GM12878 (cell line): Measurements from ENCODE around the gene COL17A1. TPM values are rescaled to one million over a fixed set of nuclear protein-coding genes. Genes with fewer than 3 reads are reported as not detected.

Experiments
- ATAC-seq: fragments of 200-7000 bp; cut with Tn5 transposase; 3 replicates; pipeline ENCODE4 v1.9.1; 2020; ENCODE audit warnings: mild to moderate bottlenecking, moderate library complexity
- BruUV-seq: library from RNA; stranded (reverse); fragments of 400-500 nt; replicated peaks from 2 replicates; lab custom pipeline; 2021; lab: Mats Ljungman, UMichigan
- CTCF ChIA-PET: fragments of 300-600 bp; sonication (Branson Sonifier 250); formaldehyde crosslinking; extraction: SDS; loops from one replicate; lab custom pipeline; 2021; ENCODE audit warnings: inconsistent platforms; lab: Yijun Ruan, JAX
- POLR2A ChIA-PET: fragments of 350-600 bp; formaldehyde crosslinking; extraction: SDS; loops from one replicate; lab custom pipeline; 2021; ENCODE audit warnings: inconsistent platforms; lab: Charles Lee
- RAD21 ChIA-PET: fragments of 300-600 bp; sonication (Branson Sonifier 250); formaldehyde crosslinking; loops from one replicate; lab custom pipeline; 2023; ENCODE audit warnings: antibody characterized with exemption; ENCODE audit not compliant: unreplicated experiment; lab: Charles Lee
- SMC1A ChIA-PET: fragments of 300-600 bp; sonication (Branson Sonifier 250); formaldehyde crosslinking; loops from one replicate; lab custom pipeline; 2023; ENCODE audit not compliant: unreplicated experiment, uncharacterized antibody; lab: Charles Lee
- DNase-seq: peaks from one replicate; pipeline ENCODE4 v3.0.0-alpha.2; 2011; ENCODE audit warnings: low read depth, low spot score
- FAIRE-seq: peaks from 3 replicates; lab custom pipeline; 2011; peaks lifted over from hg19 to GRCh38; lab: Jason Lieb, UNC
- H2AFZ ChIP-seq: 2 replicates; pipeline ENCODE4 v1.6.0; 2011; ENCODE audit warnings: low read depth, low read length, control low read depth; ENCODE audit not compliant: control insufficient read depth
- H3K27ac ChIP-seq: 2 replicates; pipeline ENCODE4 v1.5.1; 2011; ENCODE audit warnings: control low read depth; ENCODE audit not compliant: control insufficient read depth, insufficient read depth
- H3K27me3 ChIP-seq, 2 experiments: replicated peaks in 1 of 2; 2 replicates each; pipeline versions ENCODE4 v1.6.0 to v1.6.1; 2011; ENCODE audit warnings: low read length in 1 of 2; ENCODE audit not compliant: control insufficient read depth in 2 of 2, insufficient read depth in 2 of 2
- H3K36me3 ChIP-seq, 2 experiments: 2 replicates each; pipeline ENCODE4 v1.5.1; 2011; ENCODE audit warnings: low read length in 1 of 2; ENCODE audit not compliant: control insufficient read depth in 2 of 2, insufficient read depth in 2 of 2
- H3K4me1 ChIP-seq: 2 replicates; pipeline ENCODE4 v1.6.1; 2011; ENCODE audit warnings: mild to moderate bottlenecking, low read length, moderate library complexity, mixed read lengths; ENCODE audit not compliant: control insufficient read depth, insufficient read depth
- H3K4me2 ChIP-seq: 2 replicates; pipeline ENCODE4 v1.6.0; 2011; ENCODE audit warnings: control low read depth; ENCODE audit not compliant: control insufficient read depth, insufficient read depth
- H3K4me3 ChIP-seq: fragments of 200-600 bp; sonication (generic); 2 replicates; pipeline ENCODE4 v1.5.1; 2016
- H3K79me2 ChIP-seq: 2 replicates; pipeline ENCODE4 v1.6.0; 2011; ENCODE audit warnings: low read length; ENCODE audit not compliant: control insufficient read depth, insufficient read depth
- H3K9ac ChIP-seq: 2 replicates; pipeline ENCODE4 v1.8.0; 2011; ENCODE audit warnings: low read length, control low read depth, mixed read lengths; ENCODE audit not compliant: control insufficient read depth, insufficient read depth
- H3K9me3 ChIP-seq: replicated peaks from 3 replicates; pipeline ENCODE4 v1.5.1; 2011; ENCODE audit warnings: mild to moderate bottlenecking, low read length; ENCODE audit not compliant: control insufficient read depth, insufficient read depth
- H4K20me1 ChIP-seq: 2 replicates; pipeline ENCODE4 v1.6.0; 2011; ENCODE audit not compliant: control insufficient read depth, insufficient read depth
- ATF7 ChIP-seq: fragments of 450-650 bp; IDR thresholded peaks from 2 replicates; pipeline ENCODE4 v1.6.1; 2016; ENCODE audit warnings: low read depth, mild to moderate bottlenecking
- BACH1 ChIP-seq: fragments of 450-650 bp; IDR thresholded peaks from 2 replicates; pipeline ENCODE4 v1.6.1; 2017; ENCODE audit warnings: mild to moderate bottlenecking, borderline replicate concordance
- BCLAF1 ChIP-seq: fragments of 450-650 bp; IDR thresholded peaks from 2 replicates; pipeline ENCODE4 v1.6.1; 2017; ENCODE audit warnings: antibody characterized with exemption, mild to moderate bottlenecking, moderate library complexity
- E4F1 ChIP-seq: fragments of 450-650 bp; IDR thresholded peaks from 2 replicates; pipeline ENCODE4 v1.6.1; 2018; ENCODE audit warnings: borderline replicate concordance, mild to moderate bottlenecking; ENCODE audit not compliant: partially characterized antibody
- ESRRA ChIP-seq: IDR thresholded peaks from 2 replicates; pipeline ENCODE4 v1.6.1; 2012; ENCODE audit warnings: mild to moderate bottlenecking, low read length, improper control_type of control experiment
- FOXK2 ChIP-seq: fragments of 450-650 bp; IDR thresholded peaks from 2 replicates; pipeline ENCODE4 v1.6.1; 2017; ENCODE audit warnings: mild to moderate bottlenecking, moderate library complexity
- JUND ChIP-seq: IDR thresholded peaks from 2 replicates; pipeline ENCODE4 v1.6.1; 2012; ENCODE audit warnings: low read depth, mild to moderate bottlenecking, low read length, improper control_type of control experiment, moderate library complexity
- NBN ChIP-seq: fragments of 450-650 bp; IDR thresholded peaks from 2 replicates; pipeline ENCODE4 v1.6.1; 2016
- STAT1 ChIP-seq: fragments of 450-650 bp; conservative IDR thresholded peaks from 2 replicates; pipeline ENCODE4 v1.6.1; 2014; ENCODE audit warnings: antibody characterized with exemption, mild to moderate bottlenecking
- TBL1XR1 ChIP-seq: IDR thresholded peaks from 2 replicates; pipeline ENCODE4 v1.6.1; 2012; ENCODE audit warnings: low read depth, low read length, improper control_type of control experiment
- ZBTB33 ChIP-seq: fragments of 450-650 bp; IDR thresholded peaks from 2 replicates; pipeline ENCODE4 v1.6.1; 2017; ENCODE audit warnings: mild to moderate bottlenecking
- WGBS: methylation state at CpG from one replicate; pipeline ENCODE4 v1.1.6; 2016; ENCODE audit warnings: low lambda C conversion rate; ENCODE audit not compliant: insufficient replicate concordance, insufficient coverage; ENCODE audit errors: missing lambda C conversion rate; 5-methylcytosine and 5-hydroxymethylcytosine counted together
- in situ Hi-C: fragments of 300-500 bp; cut with MboI; formaldehyde crosslinking; loops from 9 replicates; pipeline ENCODE4 v1.14.3; 2018; ENCODE audit warnings: mixed read lengths
- intact Hi-C: fragments of 100-400 bp; cut with micrococcal nuclease; formaldehyde crosslinking; loops from one replicate; pipeline ENCODE4 v1.14.2; 2022; ENCODE audit not compliant: unreplicated experiment
- polyA plus RNA-seq, 11 experiments: library from polyadenylated mRNA; depleted of rRNA in 4 of 11; unstranded in 6 of 11; stranded (reverse) in 5 of 11; fragments of >200 nt; fragmentation: Nextera tagmentation in 4 of 11; fragmentation: Illumina TruSeq in 1 of 11; extraction: Ambion mirVana in 4 of 11; extraction: Trizol in 1 of 11; gene quantifications; 1 replicate in 1 of 11; 2 replicates in 10 of 11; pipeline versions ENCODE4 v1.2.1 to v1.2.3, GENCODE V29; 2011 to 2016; ENCODE audit warnings: inconsistent platforms in 2 of 11, missing spikeins in 2 of 11, low read depth in 1 of 11
- total RNA-seq, 4 experiments: library from RNA; depleted of rRNA in 3 of 4; stranded (reverse); fragments of >200 nt in 3 of 4; fragmentation: Illumina TruSeq in 1 of 4; extraction: Trizol in 1 of 4; gene quantifications; 2 replicates each; pipeline versions ENCODE4 v1.2.1 to v1.2.3, GENCODE V29; 2013 to 2021

Gene COL17A1
- total and polyA plus RNA-seq, 10 of the 15 experiments (the other 5 are each of a cell fraction or from before 2014, with no cell fraction given), result 0.08 to 0.22 TPM; not detected in 8

GRCh38 chr10:104022026-104022425 is 63.7 kb downstream of the COL17A1 start (continued):
- TF ChIP-seq ZBTB33, result no peak
- TF ChIP-seq STAT1, result no peak
- TF ChIP-seq ESRRA, result no peak
- TF ChIP-seq E4F1, result no peak
- TF ChIP-seq, all 136 proteins: peak for 0

GRCh38 chr10:104021246-104021645 is 64.4 kb downstream of the COL17A1 start:
- 100% methylated on average over 1 of the region's 1 CpG for WGBS
- SMC1A ChIA-PET, result interaction anchor here (1.2 to 3.0 kb wide), 2 partner anchors 11 to 14 kb away, joined by 5 to 10 read pairs; no protein-coding TSS in a partner anchor
- no TSS peak for BruUV-seq
- DNase-seq (no peak), FAIRE-seq (no peak), ATAC-seq (no peak)
- Histone ChIP-seq H3K9me3 (no peaks in the 10 kb centered on the region), H3K27me3 (no peaks in the 10 kb centered on the region), H4K20me1 (no peaks in the 10 kb centered on the region), H3K4me3 (no peak overlapping the region), H3K4me2 (no peak overlapping the region), H2AFZ (no peak overlapping the region), H3K9ac (no peak overlapping the region), H3K4me1 (no peaks in the 10 kb centered on the region), H3K36me3 (peaks cover 9 to 29% of the 10 kb centered on the region in 2 experiments), H3K27ac (no peak overlapping the region), H3K79me2 (no peaks in the 10 kb centered on the region)
- in situ Hi-C loops, result no loop called here
- TF ChIP-seq NBN, result no peak
- TF ChIP-seq TBL1XR1, result no peak
- no peak for TF ChIP-seq BCLAF1
- TF ChIP-seq BACH1, result no peak
- TF ChIP-seq FOXK2, result no peak
- TF ChIP-seq JUND, result no peak
- no peak for TF ChIP-seq ATF7
- CTCF ChIA-PET, result interaction anchor here (1.3 to 1.6 kb wide), 2 partner anchors 16 to 133 kb away, joined by 3 to 5 read pairs; no protein-coding TSS in a partner anchor
- POLR2A ChIA-PET, result interaction anchor here (0.6 kb wide), 1 partner anchor 9 kb away, joined by 3 read pairs; no protein-coding TSS in a partner anchor
- RAD21 ChIA-PET, result interaction anchor here (1.1 kb wide), 1 partner anchor 133 kb away, joined by 3 read pairs; no protein-coding TSS in a partner anchor
- intact Hi-C loops, result no loop called here
